Measurements from ENCODE around the gene SLC38A8. TPM values are rescaled to one million over a fixed set of nuclear protein-coding genes. Genes with fewer than 3 reads are reported as not detected.

SLC38A8 gene
- total and polyA plus RNA-seq, 9 donors, result not detected

DNA sequence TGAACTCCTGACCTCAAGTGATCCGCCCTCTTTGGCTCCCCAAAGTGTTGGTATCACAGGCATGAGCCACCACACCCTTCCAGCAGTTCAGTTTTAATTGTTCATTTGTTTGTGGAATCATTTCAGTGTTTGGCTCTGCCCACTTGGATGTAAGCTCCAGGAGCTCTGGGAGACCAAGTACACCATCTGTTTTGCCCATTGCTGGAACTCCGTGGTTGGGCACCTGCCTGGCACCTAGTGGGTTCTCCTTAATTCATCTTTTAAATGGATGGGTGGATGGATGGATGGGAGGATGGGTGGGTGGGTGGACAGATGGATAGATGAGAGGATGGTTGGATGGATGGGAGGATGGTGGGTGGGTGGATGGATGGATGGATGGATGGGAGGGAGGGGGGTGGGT is 75.5 kb downstream of the SLC38A8 start:
- Histone ChIP-seq H3K27ac (ENCODE audit: low read length) (no peak overlapping the region), H3K36me3 (ENCODE audit: control insufficient read depth, insufficient read depth, low read length) (no peaks in the 10 kb centered on the region), H3K27me3 (ENCODE audit: control insufficient read depth, insufficient read depth, low read length) (peaks cover 29% of the 10 kb centered on the region), H3K4me1 (ENCODE audit: control insufficient read depth, insufficient read depth, low read length) (no peaks in the 10 kb centered on the region), H3K9me3 (replicated peaks; ENCODE audit: control insufficient read depth, low read depth, low read length) (no peaks in the 10 kb centered on the region), H3K4me3 (ENCODE audit: low read length) (no peak overlapping the region)
- DNase-seq, result no peak
- WGBS (ENCODE audit: insufficient coverage), result 33% methylated on average over 1 of the region's 2 CpGs

DNA sequence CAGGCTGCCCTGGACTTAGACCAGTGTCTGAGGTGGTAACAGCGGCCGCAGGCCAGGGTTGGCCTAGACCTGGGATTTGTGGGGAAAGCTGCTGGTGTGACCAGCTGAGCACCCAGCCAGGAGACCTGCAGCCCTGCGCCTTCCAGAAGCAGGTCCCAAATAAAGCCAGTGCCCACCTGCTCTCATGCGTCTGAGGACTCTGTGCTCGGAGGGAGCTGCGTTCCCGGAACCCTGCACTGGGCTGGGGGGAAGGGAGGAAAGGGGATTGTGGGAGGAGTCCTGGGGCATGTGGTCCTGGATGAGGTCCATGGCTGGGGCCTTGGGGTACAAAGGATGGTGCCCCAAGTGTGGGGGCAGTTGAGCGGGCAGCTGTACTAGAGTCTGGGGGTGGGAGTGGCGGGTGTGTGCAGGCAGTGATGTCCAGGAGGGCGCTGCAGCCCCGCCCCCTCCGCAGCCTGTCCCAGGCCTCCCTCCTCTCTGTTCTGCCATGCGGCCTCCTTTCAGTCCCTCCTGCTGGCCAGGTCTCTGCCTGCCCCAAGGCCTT is 76.4 kb downstream of the SLC38A8 start:
- Histone ChIP-seq H3K4me3 (ENCODE audit: low read length) (no peak overlapping the region), H3K27me3 (ENCODE audit: control insufficient read depth, insufficient read depth, low read length) (peaks cover 24% of the 10 kb centered on the region), H3K27ac (ENCODE audit: low read length) (no peak overlapping the region), H3K9me3 (replicated peaks; ENCODE audit: control insufficient read depth, low read depth, low read length) (no peaks in the 10 kb centered on the region), H3K4me1 (ENCODE audit: control insufficient read depth, insufficient read depth, low read length) (no peaks in the 10 kb centered on the region), H3K36me3 (ENCODE audit: control insufficient read depth, insufficient read depth, low read length) (no peaks in the 10 kb centered on the region)
- WGBS (ENCODE audit: insufficient coverage), result 67% methylated on average over 11 of the region's 13 CpGs
- no peak for DNase-seq

DNA sequence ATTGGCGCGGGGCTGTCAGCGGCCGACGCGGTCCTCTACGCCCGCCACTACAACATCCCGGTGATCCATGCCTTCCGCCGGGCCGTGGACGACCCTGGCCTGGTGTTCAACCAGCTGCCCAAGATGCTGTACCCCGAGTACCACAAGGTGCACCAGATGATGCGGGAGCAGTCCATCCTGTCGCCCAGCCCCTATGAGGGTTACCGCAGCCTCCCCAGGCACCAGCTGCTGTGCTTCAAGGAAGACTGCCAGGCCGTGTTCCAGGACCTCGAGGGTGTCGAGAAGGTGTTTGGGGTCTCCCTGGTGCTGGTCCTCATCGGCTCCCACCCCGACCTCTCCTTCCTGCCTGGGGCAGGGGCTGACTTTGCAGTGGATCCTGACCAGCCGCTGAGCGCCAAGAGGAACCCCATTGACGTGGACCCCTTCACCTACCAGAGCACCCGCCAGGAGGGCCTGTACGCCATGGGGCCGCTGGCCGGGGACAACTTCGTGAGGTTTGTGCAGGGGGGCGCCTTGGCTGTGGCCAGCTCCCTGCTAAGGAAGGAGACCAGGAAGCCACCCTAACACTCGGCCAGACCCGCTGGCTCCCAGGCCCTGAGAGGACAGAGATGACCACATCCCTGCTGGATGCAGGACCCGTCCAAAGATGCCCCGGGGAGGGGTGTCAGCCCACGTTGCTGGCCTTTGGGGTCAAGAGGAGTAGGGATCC is 77.0 kb downstream of the SLC38A8 start:
- Histone ChIP-seq H3K4me1 (ENCODE audit: control insufficient read depth, insufficient read depth, low read length) (no peaks in the 10 kb centered on the region), H3K9me3 (replicated peaks; ENCODE audit: control insufficient read depth, low read depth, low read length) (no peaks in the 10 kb centered on the region), H3K4me3 (ENCODE audit: low read length) (no peak overlapping the region), H3K27me3 (ENCODE audit: control insufficient read depth, insufficient read depth, low read length) (peaks cover 21% of the 10 kb centered on the region), H3K27ac (ENCODE audit: low read length) (no peak overlapping the region), H3K36me3 (ENCODE audit: control insufficient read depth, insufficient read depth, low read length) (no peaks in the 10 kb centered on the region)
- DNase-seq, result no peak
- WGBS (ENCODE audit: insufficient coverage), result 86% methylated on average over 35 of the region's 36 CpGs

DNA sequence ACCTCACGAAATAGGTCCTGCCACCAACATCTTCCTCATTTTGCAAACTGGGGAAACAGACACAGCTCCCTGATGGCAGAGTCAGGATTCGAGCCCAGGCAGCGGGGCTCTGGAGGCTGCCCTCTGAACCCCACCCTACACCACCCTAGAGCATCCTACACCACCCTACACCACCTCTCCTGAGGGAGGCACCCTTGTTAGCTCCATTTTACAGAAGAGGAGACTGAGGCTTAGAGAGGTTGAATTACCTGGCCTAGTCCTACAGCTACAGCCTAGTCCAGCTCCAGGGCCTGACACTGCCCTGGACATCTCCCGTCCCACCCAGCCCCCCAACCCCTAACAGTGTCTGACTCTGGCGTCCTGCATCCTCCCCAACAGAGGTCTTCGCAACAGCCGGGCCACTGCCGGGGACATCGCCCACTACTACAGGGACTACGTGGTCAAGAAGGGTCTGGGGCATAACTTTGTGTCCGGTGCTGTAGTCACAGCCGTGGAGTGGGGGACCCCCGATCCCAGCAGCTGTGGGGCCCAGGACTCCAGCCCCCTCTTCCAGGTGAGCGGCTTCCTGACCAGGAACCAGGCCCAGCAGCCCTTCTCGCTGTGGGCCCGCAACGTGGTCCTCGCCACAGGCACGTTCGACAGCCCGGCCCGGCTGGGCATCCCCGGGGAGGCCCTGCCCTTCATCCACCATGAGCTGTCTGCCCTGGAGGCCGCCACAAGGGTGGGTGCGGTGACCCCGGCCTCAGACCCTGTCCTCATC is 77.7 kb downstream of the SLC38A8 start:
- no peak overlapping the region for H3K27ac ChIP-seq (ENCODE audit: low read length)
- no peaks in the 10 kb centered on the region for H3K4me1 ChIP-seq (ENCODE audit: control insufficient read depth, insufficient read depth, low read length)
- no peak overlapping the region for H3K4me3 ChIP-seq (ENCODE audit: low read length)
- no peaks in the 10 kb centered on the region for H3K9me3 ChIP-seq (replicated peaks; ENCODE audit: control insufficient read depth, low read depth, low read length)
- DNase-seq, result no peak
- peaks cover 14% of the 10 kb centered on the region for H3K27me3 ChIP-seq (ENCODE audit: control insufficient read depth, insufficient read depth, low read length)
- 88% methylated on average over 26 of the region's 26 CpGs for WGBS (ENCODE audit: insufficient coverage)
- H3K36me3 ChIP-seq (ENCODE audit: control insufficient read depth, insufficient read depth, low read length), result no peaks in the 10 kb centered on the region

DNA sequence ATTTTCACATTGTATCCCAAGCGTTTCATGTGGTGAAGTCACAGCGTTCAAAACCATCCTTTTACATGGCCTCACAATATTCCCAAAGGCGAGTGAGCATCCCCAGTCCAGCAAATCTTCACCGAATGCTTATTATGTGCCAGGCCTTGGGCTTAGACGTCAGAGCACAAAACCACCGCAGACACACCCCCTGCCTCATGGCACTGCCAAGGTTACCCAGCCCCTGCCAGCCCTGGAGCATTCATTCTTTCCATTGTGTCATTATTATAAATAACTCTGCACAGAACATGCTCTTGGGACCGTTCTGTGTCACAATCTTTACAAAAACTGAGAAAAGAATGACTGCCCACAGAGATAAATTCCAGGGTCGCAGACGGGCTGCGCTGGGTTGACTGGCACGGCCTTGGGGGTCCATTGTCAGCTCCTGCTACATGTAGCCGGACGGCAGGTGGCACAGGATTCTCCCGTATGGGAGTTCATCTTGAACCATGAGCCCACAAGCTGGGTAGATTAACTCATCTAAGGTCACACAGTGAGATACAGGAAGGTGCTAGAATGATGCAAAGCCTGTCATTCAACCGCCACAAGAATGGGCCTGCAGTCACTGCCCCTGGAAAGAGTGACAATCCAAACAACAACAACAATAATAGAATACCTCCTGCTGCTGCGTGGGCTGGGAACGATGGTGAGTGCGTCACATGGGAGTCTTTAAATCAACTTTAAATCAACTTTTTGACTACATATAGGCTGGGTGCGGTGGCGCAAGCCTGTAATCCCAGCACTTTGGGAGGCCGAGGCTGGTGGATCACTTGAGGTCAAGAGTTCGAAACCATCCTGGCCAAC is 79.1 kb downstream of the SLC38A8 start:
- DNase-seq, result no peak
- Histone ChIP-seq H3K36me3 (ENCODE audit: control insufficient read depth, insufficient read depth, low read length) (no peaks in the 10 kb centered on the region), H3K4me1 (ENCODE audit: control insufficient read depth, insufficient read depth, low read length) (peaks cover 2% of the 10 kb centered on the region), H3K9me3 (replicated peaks; ENCODE audit: control insufficient read depth, low read depth, low read length) (no peaks in the 10 kb centered on the region), H3K4me3 (ENCODE audit: low read length) (no peak overlapping the region), H3K27ac (ENCODE audit: low read length) (no peak overlapping the region), H3K27me3 (ENCODE audit: control insufficient read depth, insufficient read depth, low read length) (peaks cover 3% of the 10 kb centered on the region)
- WGBS (ENCODE audit: insufficient coverage), result 87% methylated on average over 17 of the region's 22 CpGs

DNA sequence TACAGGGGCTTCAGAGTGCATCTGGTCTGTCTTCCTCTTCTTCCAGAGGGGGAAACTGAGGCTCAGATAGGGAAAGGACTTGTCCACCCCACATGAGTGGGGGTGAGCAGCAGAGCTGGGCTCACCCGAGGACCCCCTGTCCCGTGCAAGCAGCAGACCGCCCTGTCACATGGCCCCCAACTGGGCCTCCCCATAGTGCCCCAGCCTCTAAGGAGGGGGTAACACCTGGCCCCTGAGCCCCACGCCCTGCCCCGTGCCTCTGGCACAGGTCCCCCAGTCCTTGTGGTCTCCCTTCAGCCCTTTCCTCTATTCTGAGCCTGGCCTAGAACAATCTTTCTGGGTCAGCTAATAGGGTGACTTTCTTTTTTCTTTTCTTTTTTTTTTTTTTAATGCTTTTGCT is 81.0 kb downstream of the SLC38A8 start:
- H3K4me3 ChIP-seq (ENCODE audit: low read length), result no peak overlapping the region
- no peak for DNase-seq
- peaks cover 2% of the 10 kb centered on the region for H3K4me1 ChIP-seq (ENCODE audit: control insufficient read depth, insufficient read depth, low read length)
- no peaks in the 10 kb centered on the region for H3K36me3 ChIP-seq (ENCODE audit: control insufficient read depth, insufficient read depth, low read length)
- H3K27me3 ChIP-seq (ENCODE audit: control insufficient read depth, insufficient read depth, low read length), result no peaks in the 10 kb centered on the region
- no peaks in the 10 kb centered on the region for H3K9me3 ChIP-seq (replicated peaks; ENCODE audit: control insufficient read depth, low read depth, low read length)
- WGBS (ENCODE audit: insufficient coverage), result 62% methylated on average over 3 of the region's 5 CpGs
- no peak overlapping the region for H3K27ac ChIP-seq (ENCODE audit: low read length)

DNA sequence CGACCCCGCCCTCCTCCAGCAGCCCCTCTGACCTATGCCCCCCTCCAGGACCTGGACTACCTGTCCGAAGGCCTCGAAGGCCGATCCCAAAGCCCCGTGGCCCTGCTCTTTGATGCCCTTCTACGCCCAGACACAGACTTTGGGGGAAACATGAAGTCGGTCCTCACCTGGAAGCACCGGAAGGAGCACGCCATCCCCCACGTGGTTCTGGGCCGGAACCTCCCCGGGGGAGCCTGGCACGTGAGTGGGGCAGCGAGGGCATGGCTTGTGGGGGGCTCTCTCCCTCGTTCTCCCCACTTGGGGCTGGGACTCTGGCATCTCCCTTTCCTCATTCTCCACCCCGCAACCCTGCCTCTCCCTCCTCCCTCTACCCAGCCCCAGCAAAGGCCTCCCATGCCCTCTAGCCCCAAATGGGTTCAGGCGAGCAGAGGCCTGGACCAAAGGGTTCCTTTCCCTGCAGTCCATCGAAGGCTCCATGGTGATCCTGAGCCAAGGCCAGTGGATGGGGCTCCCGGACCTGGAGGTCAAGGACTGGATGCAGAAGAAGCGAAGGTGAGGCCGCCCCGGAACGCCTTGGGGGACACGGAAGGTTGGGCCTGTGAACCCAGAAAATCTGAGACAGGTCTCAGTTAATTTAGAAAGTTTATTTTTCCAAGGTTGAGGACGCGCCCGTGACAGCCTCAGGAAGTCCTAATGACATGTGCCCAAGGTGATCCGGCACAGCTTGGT is 81.9 kb downstream of the SLC38A8 start:
- no peaks in the 10 kb centered on the region for H3K27me3 ChIP-seq (ENCODE audit: control insufficient read depth, insufficient read depth, low read length)
- no peaks in the 10 kb centered on the region for H3K36me3 ChIP-seq (ENCODE audit: control insufficient read depth, insufficient read depth, low read length)
- peaks cover 2% of the 10 kb centered on the region for H3K4me1 ChIP-seq (ENCODE audit: control insufficient read depth, insufficient read depth, low read length)
- H3K4me3 ChIP-seq (ENCODE audit: low read length), result no peak overlapping the region
- 87% methylated on average over 28 of the region's 29 CpGs for WGBS (ENCODE audit: insufficient coverage)
- DNase-seq, result no peak
- no peaks in the 10 kb centered on the region for H3K9me3 ChIP-seq (replicated peaks; ENCODE audit: control insufficient read depth, low read depth, low read length)
- no peak overlapping the region for H3K27ac ChIP-seq (ENCODE audit: low read length)

Other genes starting within 250 kb of the SLC38A8 start
- gene HSBP1, start 234.8 kb downstream of the SLC38A8 start, total RNA-seq, result 137 TPM
- 100 to 1,000 TPM; 116 to 139 (median 123) TPM for gene HSBP1, start 234.8 kb downstream of the SLC38A8 start, polyA plus RNA-seq (ENCODE audit: insufficient read depth in 1 of 8, insufficient read length in 8 of 8, low replicate concordance in 1 of 8)
- 3.8 TPM for gene MLYCD, start 143.7 kb downstream of the SLC38A8 start, total RNA-seq
- 1 to 10 TPM; 2.6 to 6.3 (median 4.0) TPM for gene MLYCD, start 143.7 kb downstream of the SLC38A8 start, polyA plus RNA-seq (ENCODE audit: insufficient read depth in 1 of 8, insufficient read length in 8 of 8, low replicate concordance in 1 of 8)
- gene OSGIN1, start 89.6 kb downstream of the SLC38A8 start, total RNA-seq, result 0.18 TPM
- gene OSGIN1, start 89.6 kb downstream of the SLC38A8 start, polyA plus RNA-seq (ENCODE audit: insufficient read depth in 1 of 8, insufficient read length in 8 of 8, low replicate concordance in 1 of 8), result under 1 TPM; 0.24 to 0.88 (median 0.52) TPM
- 0.22 TPM for gene NECAB2, start 74.6 kb downstream of the SLC38A8 start, total RNA-seq
- gene NECAB2, start 74.6 kb downstream of the SLC38A8 start, polyA plus RNA-seq (ENCODE audit: insufficient read depth in 1 of 8, insufficient read length in 8 of 8, low replicate concordance in 1 of 8), result 1 to 10 TPM in 2 of 8 donors, under 1 TPM in 6; 0.53 to 1.5 (median 0.87) TPM
- gene MBTPS1, start 74.1 kb upstream of the SLC38A8 start, total RNA-seq, result 55.7 TPM
- gene MBTPS1, start 74.1 kb upstream of the SLC38A8 start, polyA plus RNA-seq (ENCODE audit: insufficient read depth in 1 of 8, insufficient read length in 8 of 8, low replicate concordance in 1 of 8), result 10 to 100 TPM; 54.8 to 91.7 (median 71.3) TPM
- 18.6 TPM for gene HSDL1, start 102.4 kb upstream of the SLC38A8 start, total RNA-seq
- 10 to 100 TPM; 14.8 to 20.3 (median 16.9) TPM for gene HSDL1, start 102.4 kb upstream of the SLC38A8 start, polyA plus RNA-seq (ENCODE audit: insufficient read depth in 1 of 8, insufficient read length in 8 of 8, low replicate concordance in 1 of 8)
- gene DNAAF1, start 102.5 kb upstream of the SLC38A8 start, total RNA-seq, result under 0.01 TPM
- gene DNAAF1, start 102.5 kb upstream of the SLC38A8 start, polyA plus RNA-seq (ENCODE audit: insufficient read depth in 1 of 8, insufficient read length in 8 of 8, low replicate concordance in 1 of 8), result 1 to 10 TPM in 1 of 8 donors, under 1 TPM in 7; 0.10 to 1.1 (median 0.37) TPM
- gene TAF1C, start 144.3 kb upstream of the SLC38A8 start, total RNA-seq, result 18.3 TPM
- gene TAF1C, start 144.3 kb upstream of the SLC38A8 start, polyA plus RNA-seq (ENCODE audit: insufficient read depth in 1 of 8, insufficient read length in 8 of 8, low replicate concordance in 1 of 8), result 10 to 100 TPM; 18.6 to 38.0 (median 24.5) TPM
- gene ADAD2, start 148.4 kb upstream of the SLC38A8 start, total RNA-seq, result 0.40 TPM
- 1 to 10 TPM in 3 of 8 donors, under 1 TPM in 4, not detected in 1; 0.28 to 1.2 (median 0.99) TPM for gene ADAD2, start 148.4 kb upstream of the SLC38A8 start, polyA plus RNA-seq (ENCODE audit: insufficient read depth in 1 of 8, insufficient read length in 8 of 8, low replicate concordance in 1 of 8)
- under 0.01 TPM for gene KCNG4, start 197.2 kb upstream of the SLC38A8 start, total RNA-seq
- gene KCNG4, start 197.2 kb upstream of the SLC38A8 start, polyA plus RNA-seq (ENCODE audit: insufficient read depth in 1 of 8, insufficient read length in 8 of 8, low replicate concordance in 1 of 8), result under 1 TPM in 7 of 8 donors, not detected in 1; 0.04 to 0.08 (median 0.04) TPM

All from muscle of leg (tissue), 11 donors.